Trophoblast cell (in vitro differentiated cells and primary cell): ENCODE measurements around the gene FAM227B.

Experiments used
- DNase-seq, 2 donors: peaks; one replicate each; pipeline ENCODE4 v3.0.0-alpha.2; 2016
- H2AFZ ChIP-seq: 2 replicates; pipeline ENCODE4 v1.6.1; 2013; ENCODE audit warnings: low read length, moderate library complexity, mild to moderate bottlenecking; ENCODE audit not compliant: insufficient read depth, poor library complexity
- H2AK5ac ChIP-seq: 2 replicates; pipeline ENCODE4 v1.6.1; 2013; ENCODE audit warnings: mild to moderate bottlenecking, low read length
- H2BK120ac ChIP-seq: 2 replicates; pipeline ENCODE4 v1.6.1; 2013; ENCODE audit warnings: low read length, mild to moderate bottlenecking, moderate library complexity; ENCODE audit not compliant: insufficient read depth, poor library complexity
- H2BK12ac ChIP-seq: 2 replicates; pipeline ENCODE4 v1.6.1; 2013; ENCODE audit warnings: mild to moderate bottlenecking, low read length, moderate library complexity
- H2BK5ac ChIP-seq: 2 replicates; pipeline ENCODE4 v1.6.1; 2013; ENCODE audit warnings: low read length, low read depth, moderate library complexity, mild to moderate bottlenecking; ENCODE audit not compliant: poor library complexity
- H3K14ac ChIP-seq: 2 replicates; pipeline ENCODE4 v1.6.1; 2013; ENCODE audit warnings: mild to moderate bottlenecking, low read length
- H3K18ac ChIP-seq: 2 replicates; pipeline ENCODE4 v1.6.1; 2013; ENCODE audit warnings: mild to moderate bottlenecking, low read length
- H3K23ac ChIP-seq: 2 replicates; pipeline ENCODE4 v1.6.1; 2013; ENCODE audit warnings: low read length
- H3K27ac ChIP-seq: 2 replicates; pipeline ENCODE4 v1.5.1; 2013; ENCODE audit warnings: low read depth, mild to moderate bottlenecking, inconsistent platforms, low read length, moderate library complexity
- H3K27me3 ChIP-seq: 2 replicates; pipeline ENCODE4 v1.6.1; 2013; ENCODE audit warnings: inconsistent platforms, mild to moderate bottlenecking, low read length, moderate library complexity; ENCODE audit not compliant: insufficient read depth
- H3K36me3 ChIP-seq, 2 experiments: 1 replicate in 1 of 2; 2 replicates in 1 of 2; pipeline ENCODE4 v1.6.1; 2013; ENCODE audit warnings: low read length in 2 of 2, mild to moderate bottlenecking in 2 of 2, moderate library complexity in 1 of 2; ENCODE audit not compliant: insufficient read depth in 2 of 2, control insufficient read depth in 1 of 2
- H3K4ac ChIP-seq: 2 replicates; pipeline ENCODE4 v1.6.1; 2013; ENCODE audit warnings: low read depth, mild to moderate bottlenecking, low read length, moderate library complexity
- H3K4me1 ChIP-seq, 2 experiments: 1 replicate in 1 of 2; 2 replicates in 1 of 2; pipeline ENCODE4 v1.6.1; 2013; ENCODE audit warnings: low read length in 2 of 2, mild to moderate bottlenecking in 2 of 2, moderate library complexity in 1 of 2; ENCODE audit not compliant: insufficient read depth in 2 of 2, control insufficient read depth in 1 of 2
- H3K4me2 ChIP-seq: 2 replicates; pipeline ENCODE4 v1.6.1; 2013; ENCODE audit warnings: inconsistent platforms, mild to moderate bottlenecking, low read length, moderate library complexity
- H3K4me3 ChIP-seq: 2 replicates; pipeline ENCODE4 v1.5.1; 2013; ENCODE audit warnings: mild to moderate bottlenecking, low read depth, low read length, inconsistent platforms
- H3K79me1 ChIP-seq: one replicate; pipeline ENCODE4 v1.6.1; 2013; ENCODE audit warnings: low read length
- H3K79me2 ChIP-seq: 2 replicates; pipeline ENCODE4 v1.6.1; 2013; ENCODE audit warnings: low read length, mild to moderate bottlenecking; ENCODE audit not compliant: control insufficient read depth, insufficient read depth, poor library complexity
- H3K9ac ChIP-seq: 2 replicates; pipeline ENCODE4 v1.6.1; 2013; ENCODE audit warnings: mild to moderate bottlenecking, low read length
- H3K9me3 ChIP-seq: 2 replicates; pipeline ENCODE4 v1.6.1; 2013; ENCODE audit warnings: low read depth, mild to moderate bottlenecking, control low read depth, inconsistent platforms, low read length; ENCODE audit not compliant: insufficient read depth
- H4K12ac ChIP-seq: 2 replicates; pipeline ENCODE4 v1.6.1; 2013; ENCODE audit warnings: low read depth, mild to moderate bottlenecking, low read length, moderate library complexity
- H4K8ac ChIP-seq: 2 replicates; pipeline ENCODE4 v1.6.1; 2013; ENCODE audit warnings: low read depth, mild to moderate bottlenecking, low read length, moderate library complexity
- H4K91ac ChIP-seq: one replicate; pipeline ENCODE4 v1.6.1; 2013; ENCODE audit warnings: low read depth, mild to moderate bottlenecking, low read length, moderate library complexity
- WGBS: extraction: QIAGEN DNeasy Blood & Tissue Kit; methylation state at CpG from one replicate; pipeline ENCODE4 v1.1.7; 2013; ENCODE audit warnings: missing lambda C conversion rate; ENCODE audit not compliant: insufficient read length, insufficient coverage; ENCODE audit errors: extremely low coverage; 5-methylcytosine and 5-hydroxymethylcytosine counted together

The FAM227B gene

GRCh38 chr15:49382394-49382793 is 238.2 kb downstream of the FAM227B start:
- H3K27ac ChIP-seq = no peak overlapping the region
- no peaks in the 10 kb centered on the region for H3K79me2 ChIP-seq
- no peak overlapping the region for H3K4me2 ChIP-seq
- H3K4me1 ChIP-seq = no peaks in the 10 kb centered on the region
- no peak overlapping the region for H2AK5ac ChIP-seq
- H4K12ac ChIP-seq = no peak overlapping the region
- no peaks in the 10 kb centered on the region for H3K27me3 ChIP-seq
- H3K36me3 ChIP-seq = no peaks in the 10 kb centered on the region
- no peak overlapping the region for H3K23ac ChIP-seq
- no peak overlapping the region for H3K9ac ChIP-seq
- no peak overlapping the region for H2BK120ac ChIP-seq
- H3K9me3 ChIP-seq = peaks cover 3% of the 10 kb centered on the region
- no peak overlapping the region for H3K4ac ChIP-seq
- no peak overlapping the region for H2AFZ ChIP-seq
- no peak overlapping the region for H4K91ac ChIP-seq
- H4K8ac ChIP-seq = no peak overlapping the region
- no peak overlapping the region for H3K18ac ChIP-seq
- H3K79me1 ChIP-seq = no peaks in the 10 kb centered on the region
- DNase-seq = no peak
- H3K4me3 ChIP-seq = no peak overlapping the region
- no peak overlapping the region for H3K14ac ChIP-seq
- H2BK12ac ChIP-seq = no peak overlapping the region
- no peak overlapping the region for H2BK5ac ChIP-seq

GRCh38 chr15:49380912-49381311 is 239.7 kb downstream of the FAM227B start:
- peak; percentile 34 to 49 for DNase-seq
- H3K23ac ChIP-seq = no peak overlapping the region
- H2AK5ac ChIP-seq = no peak overlapping the region
- H3K79me1 ChIP-seq = no peaks in the 10 kb centered on the region
- H3K9ac ChIP-seq = no peak overlapping the region
- H3K4me3 ChIP-seq = no peak overlapping the region
- peaks cover 3% of the 10 kb centered on the region for H3K9me3 ChIP-seq
- no peak overlapping the region for H4K8ac ChIP-seq
- no peak overlapping the region for H3K4me2 ChIP-seq
- H4K12ac ChIP-seq = no peak overlapping the region
- no peak overlapping the region for H2BK5ac ChIP-seq
- no peak overlapping the region for H4K91ac ChIP-seq
- H3K14ac ChIP-seq = no peak overlapping the region
- H2BK120ac ChIP-seq = no peak overlapping the region
- no peak overlapping the region for H2AFZ ChIP-seq
- H2BK12ac ChIP-seq = no peak overlapping the region
- no peaks in the 10 kb centered on the region for H3K4me1 ChIP-seq
- no peak overlapping the region for H3K27ac ChIP-seq
- no peaks in the 10 kb centered on the region for H3K79me2 ChIP-seq
- H3K4ac ChIP-seq = no peak overlapping the region
- WGBS = no CpG with 5 or more reads among the region's 5 CpGs
- H3K36me3 ChIP-seq = no peaks in the 10 kb centered on the region
- H3K18ac ChIP-seq = no peak overlapping the region
- H3K27me3 ChIP-seq = no peaks in the 10 kb centered on the region

GRCh38 chr15:49379996-49380395 is 240.6 kb downstream of the FAM227B start:
- no peaks in the 10 kb centered on the region for H3K27me3 ChIP-seq
- H2BK12ac ChIP-seq = no peak overlapping the region
- no peaks in the 10 kb centered on the region for H3K4me1 ChIP-seq
- H3K4ac ChIP-seq = no peak overlapping the region
- no peak overlapping the region for H3K27ac ChIP-seq
- no peak overlapping the region for H3K4me3 ChIP-seq
- DNase-seq = no peak
- H4K8ac ChIP-seq = no peak overlapping the region
- H2AK5ac ChIP-seq = no peak overlapping the region
- no peak overlapping the region for H3K9ac ChIP-seq
- H3K14ac ChIP-seq = no peak overlapping the region
- no peak overlapping the region for H2AFZ ChIP-seq
- no CpG with 5 or more reads among the region's 4 CpGs for WGBS
- H2BK120ac ChIP-seq = no peak overlapping the region
- no peaks in the 10 kb centered on the region for H3K79me2 ChIP-seq
- H3K79me1 ChIP-seq = no peaks in the 10 kb centered on the region
- H3K9me3 ChIP-seq = peaks cover 3% of the 10 kb centered on the region
- H3K36me3 ChIP-seq = no peaks in the 10 kb centered on the region
- no peak overlapping the region for H4K12ac ChIP-seq
- no peak overlapping the region for H3K23ac ChIP-seq
- no peak overlapping the region for H2BK5ac ChIP-seq
- no peak overlapping the region for H3K18ac ChIP-seq
- no peak overlapping the region for H3K4me2 ChIP-seq
- no peak overlapping the region for H4K91ac ChIP-seq

- WGBS = no CpG with 5 or more reads among the region's 1 CpG
- Histone ChIP-seq H3K36me3 (no peaks in the 10 kb centered on the region), H4K12ac (no peak overlapping the region), H3K23ac (no peak overlapping the region), H3K27ac (no peak overlapping the region), H3K9me3 (no peaks in the 10 kb centered on the region), H2BK120ac (no peak overlapping the region), H3K27me3 (no peaks in the 10 kb centered on the region), H3K79me1 (no peaks in the 10 kb centered on the region), H2BK12ac (no peak overlapping the region), H3K4ac (no peak overlapping the region), H3K14ac (no peak overlapping the region), H4K91ac (no peak overlapping the region), H2AFZ (no peak overlapping the region), H2BK5ac (no peak overlapping the region), H3K9ac (no peak overlapping the region), H4K8ac (no peak overlapping the region), H3K4me1 (no peaks in the 10 kb centered on the region), H2AK5ac (no peak overlapping the region), H3K79me2 (no peaks in the 10 kb centered on the region), H3K18ac (no peak overlapping the region), H3K4me2 (no peak overlapping the region), H3K4me3 (no peak overlapping the region)
- no peak for DNase-seq
Observed at GRCh38 chr15:49372366-49372765, 248.3 kb downstream of the FAM227B start.
